GM23248 (cell line): ENCODE measurements around the gene EGFR.

ENCODE experiments used
- EZH2 ChIP-seq: fragments of 200-600 bp; sonication (generic); IDR thresholded peaks from 2 replicates; pipeline ENCODE4 v1.6.1; 2018; ENCODE audit warnings: antibody characterized with exemption, mild to moderate bottlenecking; ENCODE audit not compliant: insufficient read depth, poor library complexity, severe bottlenecking
- EZH2phosphoT487 ChIP-seq: fragments of 200-600 bp; sonication (generic); IDR thresholded peaks from 2 replicates; pipeline ENCODE4 v1.6.1; 2018; ENCODE audit warnings: antibody characterized with exemption, moderate library complexity, mild to moderate bottlenecking, low read depth; ENCODE audit not compliant: insufficient read depth

- TF ChIP-seq EZH2 (no peak), EZH2phosphoT487 (no peak)
Observed at GRCh38 chr7:55118426-55118825, 99.6 kb downstream of the EGFR start.
